ENCODE measurements around the gene NEMP2. TPM values are rescaled to one million over a fixed set of nuclear protein-coding genes. Genes with fewer than 3 reads are reported as not detected.

NEMP2 gene
- polyA plus RNA-seq, 2 of the 4 experiments (the other 2 are of a cell fraction) = 7.1 to 22.0 TPM

DNA sequence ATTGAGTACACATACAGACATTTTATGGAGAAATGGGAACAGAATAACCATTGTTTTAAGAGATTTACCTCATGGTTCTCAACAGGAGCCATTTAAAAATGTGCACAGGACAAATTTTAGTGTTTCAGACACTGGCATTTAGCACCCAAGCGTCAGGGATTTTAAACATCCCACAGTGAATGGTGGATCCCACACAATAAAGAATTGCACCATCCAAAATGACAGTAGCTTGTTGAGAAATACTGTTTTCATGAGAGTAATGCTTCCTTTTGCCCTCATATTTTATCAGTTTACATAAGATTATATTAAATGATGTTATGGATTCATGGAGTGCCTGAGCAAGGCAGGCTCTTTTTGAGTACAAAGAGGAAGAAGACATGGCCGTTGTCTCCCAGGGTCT lies 72.3 kb downstream of the NEMP2 start:
- CTCF ChIA-PET = no interaction called here
- H3K9me3 ChIP-seq = no peaks in the 10 kb centered on the region
- H3K27ac ChIP-seq = no peak overlapping the region
- TF ChIP-seq FOSB (CRISPR knock-in tag; IDR thresholded peaks at IDR 0.05) = no peak
- no peak for TF ChIP-seq PHF8 (IDR thresholded peaks at IDR 0.05; ENCODE audit: borderline replicate concordance, low read depth)
- TF ChIP-seq EHF (CRISPR knock-in tag; IDR thresholded peaks at IDR 0.05) = no peak
- TF ChIP-seq, protein P1, sequence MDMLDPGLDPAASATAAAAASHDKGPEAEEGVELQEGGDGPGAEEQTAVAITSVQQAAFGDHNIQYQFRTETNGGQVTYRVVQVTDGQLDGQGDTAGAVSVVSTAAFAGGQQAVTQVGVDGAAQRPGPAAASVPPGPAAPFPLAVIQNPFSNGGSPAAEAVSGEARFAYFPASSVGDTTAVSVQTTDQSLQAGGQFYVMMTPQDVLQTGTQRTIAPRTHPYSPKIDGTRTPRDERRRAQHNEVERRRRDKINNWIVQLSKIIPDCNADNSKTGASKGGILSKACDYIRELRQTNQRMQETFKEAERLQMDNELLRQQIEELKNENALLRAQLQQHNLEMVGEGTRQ (IDR thresholded peaks at IDR 0.05) = no peak
- TF ChIP-seq CHD4 (IDR thresholded peaks at IDR 0.05; ENCODE audit: borderline replicate concordance) = no peak
- no peak for TF ChIP-seq CHD2 (IDR thresholded peaks at IDR 0.05; ENCODE audit: low read length, partially characterized antibody)
- TF ChIP-seq JUNB (IDR thresholded peaks at IDR 0.05) = no peak
- no peak for TF ChIP-seq HOXA7 (CRISPR knock-in tag; IDR thresholded peaks at IDR 0.05)
- no peak for TF ChIP-seq BHLHE40 (IDR thresholded peaks at IDR 0.05; ENCODE audit: low read depth, low read length)
- no peak for TF ChIP-seq RNF2 (IDR thresholded peaks at IDR 0.05; ENCODE audit: borderline replicate concordance, low read depth)
- TF ChIP-seq, protein P2, sequence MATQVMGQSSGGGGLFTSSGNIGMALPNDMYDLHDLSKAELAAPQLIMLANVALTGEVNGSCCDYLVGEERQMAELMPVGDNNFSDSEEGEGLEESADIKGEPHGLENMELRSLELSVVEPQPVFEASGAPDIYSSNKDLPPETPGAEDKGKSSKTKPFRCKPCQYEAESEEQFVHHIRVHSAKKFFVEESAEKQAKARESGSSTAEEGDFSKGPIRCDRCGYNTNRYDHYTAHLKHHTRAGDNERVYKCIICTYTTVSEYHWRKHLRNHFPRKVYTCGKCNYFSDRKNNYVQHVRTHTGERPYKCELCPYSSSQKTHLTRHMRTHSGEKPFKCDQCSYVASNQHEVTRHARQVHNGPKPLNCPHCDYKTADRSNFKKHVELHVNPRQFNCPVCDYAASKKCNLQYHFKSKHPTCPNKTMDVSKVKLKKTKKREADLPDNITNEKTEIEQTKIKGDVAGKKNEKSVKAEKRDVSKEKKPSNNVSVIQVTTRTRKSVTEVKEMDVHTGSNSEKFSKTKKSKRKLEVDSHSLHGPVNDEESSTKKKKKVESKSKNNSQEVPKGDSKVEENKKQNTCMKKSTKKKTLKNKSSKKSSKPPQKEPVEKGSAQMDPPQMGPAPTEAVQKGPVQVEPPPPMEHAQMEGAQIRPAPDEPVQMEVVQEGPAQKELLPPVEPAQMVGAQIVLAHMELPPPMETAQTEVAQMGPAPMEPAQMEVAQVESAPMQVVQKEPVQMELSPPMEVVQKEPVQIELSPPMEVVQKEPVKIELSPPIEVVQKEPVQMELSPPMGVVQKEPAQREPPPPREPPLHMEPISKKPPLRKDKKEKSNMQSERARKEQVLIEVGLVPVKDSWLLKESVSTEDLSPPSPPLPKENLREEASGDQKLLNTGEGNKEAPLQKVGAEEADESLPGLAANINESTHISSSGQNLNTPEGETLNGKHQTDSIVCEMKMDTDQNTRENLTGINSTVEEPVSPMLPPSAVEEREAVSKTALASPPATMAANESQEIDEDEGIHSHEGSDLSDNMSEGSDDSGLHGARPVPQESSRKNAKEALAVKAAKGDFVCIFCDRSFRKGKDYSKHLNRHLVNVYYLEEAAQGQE (IDR thresholded peaks at IDR 0.05) = no peak
- no peak for TF ChIP-seq RCOR1 (IDR thresholded peaks at IDR 0.05; ENCODE audit: low read depth, low read length)
- no peak for TF ChIP-seq MAZ (IDR thresholded peaks at IDR 0.05; ENCODE audit: borderline replicate concordance, low read depth, low read length)
- no peak for TF ChIP-seq TP53 (CRISPR knock-in tag; IDR thresholded peaks at IDR 0.05)
- no peak for TF ChIP-seq NPAS2 (CRISPR knock-in tag; IDR thresholded peaks at IDR 0.05; ENCODE audit: borderline replicate concordance)
- TF ChIP-seq ESRRA (IDR thresholded peaks at IDR 0.05; ENCODE audit: borderline replicate concordance, low read length) = no peak
- TF ChIP-seq CBX8 (IDR thresholded peaks at IDR 0.05) = no peak
- TF ChIP-seq MYC (IDR thresholded peaks at IDR 0.05; ENCODE audit: borderline replicate concordance, low read length) = no peak
- 83% methylated on average over 2 of the region's 2 CpGs for WGBS (ENCODE audit: missing lambda C conversion rate)
- no peak overlapping the region for H3K4me3 ChIP-seq
- H3K4me2 ChIP-seq = no peak overlapping the region
- DNase-seq (ENCODE audit: low read depth in 1 of 2, low spot score in 1 of 2) = no peak
- no peak for ATAC-seq
- no peak for FAIRE-seq
- peaks cover 9% of the 10 kb centered on the region; the same call in 2 of the 3 replicates for H3K4me1 ChIP-seq
- POLR2A ChIA-PET = no interaction called here

DNA sequence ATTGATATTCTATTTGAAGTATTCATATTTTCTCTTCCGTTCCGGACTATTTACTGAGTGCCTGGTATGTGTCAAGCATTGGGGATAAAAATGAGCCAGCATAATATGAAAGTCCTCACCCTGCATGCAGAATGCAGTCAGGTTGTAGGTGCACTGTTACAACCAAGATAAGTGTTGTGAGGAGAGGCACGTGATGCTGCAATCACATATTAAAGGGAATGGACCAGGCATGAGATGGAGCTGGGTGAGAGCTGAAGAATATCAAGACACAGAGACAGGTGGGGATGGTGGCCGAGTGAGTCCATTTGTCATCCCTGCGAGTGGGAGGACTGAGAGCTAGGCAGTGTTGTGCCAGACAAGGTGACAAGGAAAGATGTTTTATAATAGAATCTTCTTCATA lies 74.0 kb downstream of the NEMP2 start:
- no peak overlapping the region for H3K4me2 ChIP-seq
- DNase-seq (ENCODE audit: low read depth in 1 of 2, low spot score in 1 of 2) (no peak), FAIRE-seq (no peak), ATAC-seq (no peak)
- ChIA-PET CTCF (interaction anchor here (1.0 to 1.4 kb wide), 2 partner anchors 11 to 68 kb away, joined by 3 read pairs; no protein-coding TSS in a partner anchor), POLR2A (no interaction called here)
- TF ChIP-seq, protein P3, sequence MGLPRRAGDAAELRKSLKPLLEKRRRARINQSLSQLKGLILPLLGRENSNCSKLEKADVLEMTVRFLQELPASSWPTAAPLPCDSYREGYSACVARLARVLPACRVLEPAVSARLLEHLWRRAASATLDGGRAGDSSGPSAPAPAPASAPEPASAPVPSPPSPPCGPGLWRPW (IDR thresholded peaks at IDR 0.05) = no peak
- TF ChIP-seq, protein P4, sequence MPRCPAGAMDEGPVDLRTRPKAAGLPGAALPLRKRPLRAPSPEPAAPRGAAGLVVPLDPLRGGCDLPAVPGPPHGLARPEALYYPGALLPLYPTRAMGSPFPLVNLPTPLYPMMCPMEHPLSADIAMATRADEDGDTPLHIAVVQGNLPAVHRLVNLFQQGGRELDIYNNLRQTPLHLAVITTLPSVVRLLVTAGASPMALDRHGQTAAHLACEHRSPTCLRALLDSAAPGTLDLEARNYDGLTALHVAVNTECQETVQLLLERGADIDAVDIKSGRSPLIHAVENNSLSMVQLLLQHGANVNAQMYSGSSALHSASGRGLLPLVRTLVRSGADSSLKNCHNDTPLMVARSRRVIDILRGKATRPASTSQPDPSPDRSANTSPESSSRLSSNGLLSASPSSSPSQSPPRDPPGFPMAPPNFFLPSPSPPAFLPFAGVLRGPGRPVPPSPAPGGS (IDR thresholded peaks at IDR 0.05) = no peak
- TF ChIP-seq FOSB (CRISPR knock-in tag; IDR thresholded peaks at IDR 0.05) = no peak
- no peak for TF ChIP-seq KDM5A (IDR thresholded peaks at IDR 0.05)
- TF ChIP-seq RCOR1 (IDR thresholded peaks at IDR 0.05; ENCODE audit: low read depth, low read length) = no peak
- no peak for TF ChIP-seq RFX5 (IDR thresholded peaks at IDR 0.05)
- no peak for TF ChIP-seq FOSL2 (IDR thresholded peaks at IDR 0.05)
- no peak for TF ChIP-seq FOSL2 (CRISPR knock-in tag; IDR thresholded peaks at IDR 0.05)
- H3K9me3 ChIP-seq = no peaks in the 10 kb centered on the region
- no peak overlapping the region for H3K4me3 ChIP-seq
- no peaks in the 10 kb centered on the region for H3K4me1 ChIP-seq
- 72% methylated on average over 5 of the region's 5 CpGs for WGBS (ENCODE audit: missing lambda C conversion rate)
- H3K27ac ChIP-seq = no peak overlapping the region

Data from A549 (cell line).